Esophagus squamous epithelium (tissue), 5 donors: ENCODE data around the gene SERPINH1. TPM values are rescaled to one million over a fixed set of nuclear protein-coding genes. Genes with fewer than 3 reads are reported as not detected.

ENCODE experiments used
- DNase-seq: peaks from one replicate; lab custom pipeline; 2025; lab: John Stamatoyannopoulos, UW
- H3K27ac ChIP-seq, 4 donors: fragments of 200-600 bp; sonication (generic); one replicate each; pipeline ENCODE4 v1.5.1; 2016 to 2019; ENCODE audit warnings: mild to moderate bottlenecking in 1 of 4
- H3K27me3 ChIP-seq, 4 donors: fragments of 200-600 bp; sonication (generic); 1 replicate in 3 of 4; 2 replicates in 1 of 4; pipeline versions ENCODE4 v1.5.1 to v1.6.0; 2017 to 2021; ENCODE audit warnings: antibody characterized with exemption in 1 of 4
- H3K36me3 ChIP-seq, 3 donors: fragments of 200-600 bp; sonication (generic); one replicate each; pipeline ENCODE4 v1.5.1; 2016 to 2019
- H3K4me1 ChIP-seq, 3 donors: fragments of 200-600 bp; sonication (generic); one replicate each; pipeline ENCODE4 v1.5.1; 2017 to 2019
- H3K4me3 ChIP-seq, 4 donors: fragments of 200-600 bp; sonication (generic); 1 replicate in 3 of 4; 2 replicates in 1 of 4; pipeline ENCODE4 v1.5.1; 2016 to 2019; ENCODE audit warnings: mild to moderate bottlenecking in 2 of 4, moderate library complexity in 1 of 4
- H3K9me3 ChIP-seq, 3 donors: fragments of 200-600 bp; sonication (generic); one replicate each; pipeline ENCODE4 v1.5.1; 2016 to 2019
- CTCF ChIP-seq, 6 experiments: fragments of 450-650 bp in 4 of 6; fragments of 200-600 bp in 2 of 6; sonication (generic) in 2 of 6; IDR thresholded peaks; one replicate each; pipeline ENCODE4 v1.5.1; 2016 to 2019; ENCODE audit warnings: antibody characterized with exemption in 6 of 6, mild to moderate bottlenecking in 4 of 6, moderate library complexity in 4 of 6
- POLR2A ChIP-seq, 4 donors: fragments of 450-650 bp; IDR thresholded peaks; one replicate each; pipeline ENCODE4 v1.6.1; 2017; ENCODE audit warnings: antibody characterized with exemption in 4 of 4, mild to moderate bottlenecking in 4 of 4, moderate library complexity in 3 of 4
- WGBS, 2 donors: methylation state at CpG; one replicate each; pipeline ENCODE4 v1.1.5; 2018; 5-methylcytosine and 5-hydroxymethylcytosine counted together
- intact Hi-C: fragments of 100-400 bp; cut with DNase I; formaldehyde crosslinking; loops from one replicate; pipeline ENCODE4 v1.15.0; 2022
- total RNA-seq, 4 donors: library from RNA; depleted of rRNA; stranded (reverse); fragments of >200 nt; gene quantifications; one replicate each; pipeline ENCODE4 v1.1.0, GENCODE V29; 2016
- donor health status: DM: yes; HTN: yes; CAD: no.

SERPINH1 gene
- total RNA-seq, 4 donors from 2014 or later, result 41.4 to 70.1 (median 46.5) TPM

- WGBS, 2 donors, result 87 to 88% methylated on average over 4 to 7 of the region's 8 CpGs
Measured at GRCh38 chr11:75548595-75549272, 13.3 kb upstream of the SERPINH1 start.

GRCh38 chr11:75549370-75549958, 12.6 kb upstream of the SERPINH1 start:
- intact Hi-C loops, result no loop called here
- Histone ChIP-seq H3K27me3 (peaks cover 0 to 5% (median 0%) of the 10 kb centered on the region in 4 donors), H3K9me3 (no peaks in the 10 kb centered on the region), H3K4me1 (peaks cover 0 to 23% (median 10%) of the 10 kb centered on the region in 3 donors), H3K36me3 (no peaks in the 10 kb centered on the region), H3K27ac (no peak overlapping the region), H3K4me3 (no peak overlapping the region)
- no peak for TF ChIP-seq CTCF (IDR thresholded peaks at IDR 0.05)
- DNase-seq, result no peak
- 66 to 72% methylated on average over 5 of the region's 5 CpGs for WGBS, 2 donors

More at GRCh38 chr11:75548595-75549272, 13.3 kb upstream of the SERPINH1 start:
- no peak for DNase-seq
- peaks cover 0 to 5% (median 0%) of the 10 kb centered on the region in 4 donors for H3K27me3 ChIP-seq
- no peaks in the 10 kb centered on the region for H3K9me3 ChIP-seq
- intact Hi-C loops, result no loop called here
- no peak overlapping the region for H3K27ac ChIP-seq
- H3K4me3 ChIP-seq, result no peak overlapping the region
- TF ChIP-seq POLR2A (IDR thresholded peaks at IDR 0.05), result no peak
- TF ChIP-seq CTCF (IDR thresholded peaks at IDR 0.05), result no peak
- peaks cover 0 to 16% (median 5%) of the 10 kb centered on the region in 3 donors for H3K4me1 ChIP-seq
- no peaks in the 10 kb centered on the region for H3K36me3 ChIP-seq

- DNase-seq, result no peak
- Histone ChIP-seq H3K27me3 (no peaks in the 10 kb centered on the region), H3K9me3 (no peaks in the 10 kb centered on the region), H3K4me1 (peaks cover 11 to 43% (median 35%) of the 10 kb centered on the region in 3 donors), H3K27ac (peak overlapping the region in 3 of 4 donors; percentile 80 to 91 (median 85)), H3K36me3 (no peaks in the 10 kb centered on the region), H3K4me3 (no peak overlapping the region)
- 84 to 93% methylated on average over 3 to 5 of the region's 6 CpGs for WGBS, 2 donors
- no peak for TF ChIP-seq POLR2A (IDR thresholded peaks at IDR 0.05)
- TF ChIP-seq CTCF (IDR thresholded peaks at IDR 0.05), result no peak
- intact Hi-C loops, result no loop called here
Measured at GRCh38 chr11:75553182-75553581, 8.9 kb upstream of the SERPINH1 start.

- H3K4me1 ChIP-seq, result peaks cover 18 to 50% (median 42%) of the 10 kb centered on the region in 3 donors
- TF ChIP-seq POLR2A (IDR thresholded peaks at IDR 0.05) (no peak), CTCF (IDR thresholded peaks at IDR 0.05) (no peak)
- intact Hi-C loops, result no loop called here
- H3K27me3 ChIP-seq, result no peaks in the 10 kb centered on the region
- H3K27ac ChIP-seq, result peak overlapping the region; percentile 25 to 91 (median 82)
- H3K9me3 ChIP-seq, result no peaks in the 10 kb centered on the region
- 100% methylated on average over 1 of the region's 1 CpG; no CpG with 5 or more reads in 1 of the 2 donors for WGBS, 2 donors
- H3K4me3 ChIP-seq, result no peak overlapping the region
- H3K36me3 ChIP-seq, result no peaks in the 10 kb centered on the region
- no peak for DNase-seq
Measured at GRCh38 chr11:75553889-75554257, 8.2 kb upstream of the SERPINH1 start.
